MM.1S (cell line): ENCODE data around the gene FAF2.

Source experiments
- DNase-seq: peaks from one replicate; pipeline ENCODE4 v3.0.0-alpha.2; 2015
- H2AFZ ChIP-seq: fragments of 300-600 bp; sonication (generic); 2 replicates; pipeline ENCODE4 v1.6.0; 2016; ENCODE audit warnings: antibody characterized with exemption, low read length
- H3F3A ChIP-seq: fragments of 300-600 bp; sonication (generic); 2 replicates; pipeline ENCODE4 v1.6.1; 2016; ENCODE audit warnings: mild to moderate bottlenecking, antibody characterized with exemption, low read length, moderate library complexity, mixed read lengths; ENCODE audit not compliant: insufficient read depth
- H3K27ac ChIP-seq: fragments of 300-600 bp; sonication (generic); 2 replicates; pipeline ENCODE4 v1.5.1; 2016; ENCODE audit warnings: mild to moderate bottlenecking, low read length
- H3K27me3 ChIP-seq: fragments of 300-600 bp; sonication (generic); replicated peaks from 2 replicates; pipeline ENCODE4 v1.6.0; 2016; ENCODE audit warnings: low read length; ENCODE audit not compliant: insufficient read depth
- H3K36me3 ChIP-seq: fragments of 300-600 bp; sonication (generic); replicated peaks from 2 replicates; pipeline ENCODE4 v1.6.1; 2016; ENCODE audit warnings: mild to moderate bottlenecking, low read length, mixed read lengths; ENCODE audit not compliant: insufficient read depth
- H3K4me1 ChIP-seq: fragments of 300-600 bp; sonication (generic); 2 replicates; pipeline ENCODE4 v1.6.1; 2016; ENCODE audit warnings: low read length, mixed read lengths
- H3K4me2 ChIP-seq: fragments of 300-600 bp; sonication (generic); 2 replicates; pipeline ENCODE4 v1.6.0; 2016; ENCODE audit warnings: low read depth, low read length
- H3K4me3 ChIP-seq: fragments of 300-600 bp; sonication (generic); 2 replicates; pipeline ENCODE4 v1.5.1; 2016; ENCODE audit warnings: low read length, mixed read lengths
- H3K79me2 ChIP-seq: fragments of 300-600 bp; sonication (generic); 2 replicates; pipeline ENCODE4 v1.6.1; 2016; ENCODE audit warnings: mixed run types, low read length, mixed read lengths
- H3K9ac ChIP-seq: fragments of 300-600 bp; sonication (generic); 2 replicates; pipeline ENCODE4 v1.6.1; 2016; ENCODE audit warnings: low read length, mixed read lengths
- H3K9me2 ChIP-seq: fragments of 300-600 bp; sonication (generic); replicated peaks from 2 replicates; pipeline ENCODE4 v1.6.1; 2016; ENCODE audit warnings: mild to moderate bottlenecking, low read length, mixed read lengths; ENCODE audit not compliant: insufficient read depth
- H3K9me3 ChIP-seq: fragments of 300-600 bp; sonication (generic); replicated peaks from 2 replicates; pipeline ENCODE4 v1.6.1; 2016; ENCODE audit warnings: mild to moderate bottlenecking, low read length, mixed read lengths; ENCODE audit not compliant: insufficient read depth
- H4K20me1 ChIP-seq: fragments of 300-600 bp; sonication (generic); 2 replicates; pipeline ENCODE4 v1.6.1; 2016; ENCODE audit warnings: mild to moderate bottlenecking, low read length, moderate library complexity, mixed read lengths; ENCODE audit not compliant: insufficient read depth
- EZH2 ChIP-seq: fragments of 300-600 bp; sonication (generic); optimal IDR thresholded peaks from 2 replicates; pipeline ENCODE3; 2017; ENCODE audit warnings: low read depth, mild to moderate bottlenecking, antibody characterized with exemption, low read length, mixed read lengths
- EZH2phosphoT487 ChIP-seq: fragments of 300-600 bp; sonication (generic); IDR thresholded peaks from 2 replicates; pipeline ENCODE4 v1.6.1; 2018; ENCODE audit warnings: antibody characterized with exemption, low read length
- TF ChIP-seq, protein P1 (sequence below): fragments of 300-600 bp; sonication (generic); IDR thresholded peaks from 2 replicates; pipeline ENCODE4 v1.5.1; 2016; ENCODE audit warnings: antibody characterized with exemption, low read length, mixed read lengths

Gene FAF2

DNA sequence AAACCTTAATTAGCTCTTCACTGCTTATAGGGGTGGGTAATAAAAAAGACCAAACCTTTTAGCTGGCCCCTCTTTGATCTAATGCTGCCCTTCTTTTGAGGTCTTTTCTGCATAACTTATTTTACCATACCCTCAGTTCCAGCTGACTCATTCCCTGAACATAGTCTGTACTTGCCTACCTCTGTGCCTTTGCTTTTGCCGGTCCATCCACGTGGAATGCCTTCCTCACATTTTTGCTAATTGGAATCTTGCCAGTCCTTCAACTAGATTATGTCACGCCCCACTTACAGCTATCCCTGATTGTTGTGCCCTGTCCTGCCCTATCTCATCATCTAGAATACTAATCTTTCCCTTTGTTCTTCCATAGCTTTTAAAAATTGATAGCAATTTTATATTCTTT is 44.2 kb downstream of the FAF2 start:
- H3K27ac ChIP-seq: no peak overlapping the region
- H3F3A ChIP-seq: no peaks in the 10 kb centered on the region
- no peak overlapping the region for H3K9ac ChIP-seq
- no peaks in the 10 kb centered on the region for H3K4me1 ChIP-seq
- H3K36me3 ChIP-seq: peaks cover 29% of the 10 kb centered on the region; the same call in 1 of the 2 replicates
- TF ChIP-seq, protein P1, sequence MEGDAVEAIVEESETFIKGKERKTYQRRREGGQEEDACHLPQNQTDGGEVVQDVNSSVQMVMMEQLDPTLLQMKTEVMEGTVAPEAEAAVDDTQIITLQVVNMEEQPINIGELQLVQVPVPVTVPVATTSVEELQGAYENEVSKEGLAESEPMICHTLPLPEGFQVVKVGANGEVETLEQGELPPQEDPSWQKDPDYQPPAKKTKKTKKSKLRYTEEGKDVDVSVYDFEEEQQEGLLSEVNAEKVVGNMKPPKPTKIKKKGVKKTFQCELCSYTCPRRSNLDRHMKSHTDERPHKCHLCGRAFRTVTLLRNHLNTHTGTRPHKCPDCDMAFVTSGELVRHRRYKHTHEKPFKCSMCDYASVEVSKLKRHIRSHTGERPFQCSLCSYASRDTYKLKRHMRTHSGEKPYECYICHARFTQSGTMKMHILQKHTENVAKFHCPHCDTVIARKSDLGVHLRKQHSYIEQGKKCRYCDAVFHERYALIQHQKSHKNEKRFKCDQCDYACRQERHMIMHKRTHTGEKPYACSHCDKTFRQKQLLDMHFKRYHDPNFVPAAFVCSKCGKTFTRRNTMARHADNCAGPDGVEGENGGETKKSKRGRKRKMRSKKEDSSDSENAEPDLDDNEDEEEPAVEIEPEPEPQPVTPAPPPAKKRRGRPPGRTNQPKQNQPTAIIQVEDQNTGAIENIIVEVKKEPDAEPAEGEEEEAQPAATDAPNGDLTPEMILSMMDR: no peak
- TF ChIP-seq EZH2: no peak
- TF ChIP-seq EZH2phosphoT487: no peak
- H3K4me2 ChIP-seq: no peak overlapping the region
- no peaks in the 10 kb centered on the region for H3K27me3 ChIP-seq
- no peaks in the 10 kb centered on the region for H3K9me2 ChIP-seq
- DNase-seq: no peak
- H2AFZ ChIP-seq: no peak overlapping the region
- no peaks in the 10 kb centered on the region for H3K79me2 ChIP-seq
- no peak overlapping the region for H3K4me3 ChIP-seq
- H4K20me1 ChIP-seq: no peaks in the 10 kb centered on the region
- H3K9me3 ChIP-seq: no peaks in the 10 kb centered on the region

DNA sequence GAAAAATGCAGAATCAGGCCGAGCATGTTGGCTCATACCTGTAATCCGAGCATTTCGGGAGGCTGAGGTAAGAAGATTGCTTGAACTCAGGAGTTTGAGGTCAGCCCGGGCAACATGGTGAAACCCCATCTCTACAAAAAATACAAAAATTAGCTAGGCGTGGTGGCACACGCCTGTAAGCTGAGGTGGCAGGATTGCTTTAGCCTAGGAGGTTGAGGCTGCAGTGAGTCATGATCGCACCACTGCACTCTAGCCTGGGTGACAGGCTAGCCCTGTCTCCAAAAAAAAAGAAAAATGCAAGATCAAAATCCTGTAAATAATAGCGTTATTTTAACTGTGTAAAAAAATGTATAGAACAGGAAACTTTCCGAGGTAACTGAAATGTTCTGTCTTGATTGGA is 49.7 kb downstream of the FAF2 start:
- no peak for TF ChIP-seq EZH2
- TF ChIP-seq, protein P1: no peak
- TF ChIP-seq EZH2phosphoT487: no peak
- DNase-seq: no peak
- no peaks in the 10 kb centered on the region for H3K9me3 ChIP-seq
- no peaks in the 10 kb centered on the region for H3K27me3 ChIP-seq
- H3K79me2 ChIP-seq: no peaks in the 10 kb centered on the region
- no peak overlapping the region for H3K9ac ChIP-seq
- H3K4me1 ChIP-seq: no peaks in the 10 kb centered on the region
- no peak overlapping the region for H3K4me2 ChIP-seq
- peaks cover 19% of the 10 kb centered on the region; the same call in 1 of the 2 replicates for H3K36me3 ChIP-seq
- H4K20me1 ChIP-seq: no peaks in the 10 kb centered on the region
- no peaks in the 10 kb centered on the region for H3K9me2 ChIP-seq
- no peak overlapping the region for H3K27ac ChIP-seq
- no peaks in the 10 kb centered on the region for H3F3A ChIP-seq
- H3K4me3 ChIP-seq: no peak overlapping the region
- H2AFZ ChIP-seq: no peak overlapping the region

DNA sequence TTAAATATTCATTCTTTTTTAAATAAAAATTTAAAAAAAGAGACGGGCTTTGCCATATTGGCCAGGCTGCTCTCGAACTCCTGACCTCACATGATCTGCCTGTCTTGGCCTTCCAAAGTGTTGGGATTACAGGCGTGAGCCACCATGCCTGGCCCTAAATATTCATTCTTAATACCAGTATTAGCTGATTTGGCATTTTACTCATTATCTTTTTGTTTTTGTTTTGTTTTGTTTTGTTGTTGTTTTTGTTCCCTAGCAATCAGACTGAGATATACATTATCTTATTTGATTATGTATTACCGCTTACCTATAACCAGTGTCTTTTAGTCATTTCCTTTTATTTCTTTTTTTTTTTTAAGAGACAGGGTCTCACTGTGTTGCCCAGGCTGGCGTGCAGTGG is 51.1 kb downstream of the FAF2 start:
- H3K27me3 ChIP-seq: no peaks in the 10 kb centered on the region
- H2AFZ ChIP-seq: no peak overlapping the region
- no peak overlapping the region for H3K4me2 ChIP-seq
- no peaks in the 10 kb centered on the region for H3K4me1 ChIP-seq
- TF ChIP-seq, protein P1: no peak
- TF ChIP-seq EZH2phosphoT487: no peak
- no peak for TF ChIP-seq EZH2
- no peaks in the 10 kb centered on the region for H4K20me1 ChIP-seq
- no peaks in the 10 kb centered on the region for H3K79me2 ChIP-seq
- no peak for DNase-seq
- no peaks in the 10 kb centered on the region for H3K9me3 ChIP-seq
- no peak overlapping the region for H3K4me3 ChIP-seq
- no peak overlapping the region for H3K9ac ChIP-seq
- H3K9me2 ChIP-seq: no peaks in the 10 kb centered on the region
- H3F3A ChIP-seq: no peaks in the 10 kb centered on the region
- H3K36me3 ChIP-seq: peaks cover 9% of the 10 kb centered on the region; the same call in 1 of the 2 replicates
- H3K27ac ChIP-seq: no peak overlapping the region
